NCI-H774 (cell line): ENCODE data around the gene PACS2.

Source experiments
- DNase-seq: peaks from one replicate; lab custom pipeline; 2025; lab: John Stamatoyannopoulos, UW

PACS2 gene

GRCh38 chr14:105421723-105422615, 107.4 kb downstream of the PACS2 start:
- no peak for DNase-seq

- no peak for DNase-seq
Observed at GRCh38 chr14:105422695-105423487, 108.3 kb downstream of the PACS2 start.

GRCh38 chr14:105423488-105424195, 109.1 kb downstream of the PACS2 start:
- DNase-seq: no peak

- no peak for DNase-seq
Observed at GRCh38 chr14:105424861-105425260, 110.3 kb downstream of the PACS2 start.

DNA sequence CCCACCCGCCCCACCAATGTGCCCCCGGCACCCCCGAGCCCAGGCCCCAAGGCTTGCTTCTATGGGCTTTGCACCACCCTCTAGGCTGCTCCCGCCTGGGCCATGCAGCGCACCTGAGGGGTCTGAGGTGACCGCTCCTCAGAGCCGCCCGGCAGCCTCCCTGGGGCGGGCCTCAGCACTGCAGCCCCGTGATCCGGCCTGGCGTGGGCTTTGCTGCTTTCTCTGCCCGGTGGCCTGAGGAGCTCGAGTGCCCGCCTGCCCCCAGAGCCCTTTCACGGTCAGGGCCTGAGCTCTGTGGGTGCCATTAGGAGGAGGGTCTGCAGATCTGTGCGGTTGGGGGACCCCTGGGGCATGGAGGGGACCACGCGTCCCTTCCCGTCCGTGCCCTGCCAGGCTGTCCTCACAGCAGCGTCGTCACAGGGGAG, 111.3 kb downstream of the PACS2 start:
- DNase-seq: no peak

GRCh38 chr14:105426416-105427130, 112.0 kb downstream of the PACS2 start:
- DNase-seq: no peak

- DNase-seq: no peak
Observed at GRCh38 chr14:105427412-105427811, 112.9 kb downstream of the PACS2 start.

GRCh38 chr14:105427936-105428485, 113.5 kb downstream of the PACS2 start:
- DNase-seq: no peak

DNA sequence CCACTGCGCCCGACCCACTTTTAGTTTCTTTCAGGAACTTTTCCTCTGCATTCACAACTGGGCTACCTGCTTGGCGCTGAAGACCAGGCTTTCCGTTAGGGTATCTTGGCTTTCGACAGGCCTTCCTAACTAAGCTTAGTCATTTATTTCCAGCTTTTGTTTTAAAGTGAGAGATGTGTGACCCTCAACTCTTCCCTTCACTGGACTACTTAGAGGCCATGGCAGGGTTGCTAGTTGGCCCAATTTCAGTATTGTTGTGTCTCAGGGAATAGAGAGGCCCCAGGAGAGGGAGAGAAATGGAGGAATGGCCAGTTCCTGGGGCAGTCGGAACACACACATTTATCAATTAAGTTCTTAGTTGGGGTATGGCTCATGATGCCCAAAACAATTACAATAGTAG, 115.5 kb downstream of the PACS2 start:
- no peak for DNase-seq

GRCh38 chr14:105430565-105430964, 116.0 kb downstream of the PACS2 start:
- no peak for DNase-seq

DNA sequence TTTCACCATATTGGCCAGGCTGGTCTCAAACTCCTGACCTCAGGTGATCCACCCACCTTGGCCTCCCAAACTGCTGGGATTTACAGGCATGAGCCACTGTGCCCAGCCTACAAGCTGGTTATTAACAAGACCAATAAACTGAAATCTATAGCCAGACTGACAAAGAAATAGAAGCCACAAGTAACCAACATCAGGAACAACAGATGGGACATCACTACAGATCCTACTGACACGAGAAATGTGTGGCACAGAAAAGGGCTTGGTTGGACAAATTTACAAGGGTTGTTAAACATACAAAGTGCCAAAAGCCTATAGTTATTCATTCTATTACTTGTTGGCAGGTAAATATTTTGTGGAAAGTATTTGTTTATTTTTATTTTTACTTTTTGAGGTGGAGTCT, 116.7 kb downstream of the PACS2 start:
- no peak for DNase-seq

DNA sequence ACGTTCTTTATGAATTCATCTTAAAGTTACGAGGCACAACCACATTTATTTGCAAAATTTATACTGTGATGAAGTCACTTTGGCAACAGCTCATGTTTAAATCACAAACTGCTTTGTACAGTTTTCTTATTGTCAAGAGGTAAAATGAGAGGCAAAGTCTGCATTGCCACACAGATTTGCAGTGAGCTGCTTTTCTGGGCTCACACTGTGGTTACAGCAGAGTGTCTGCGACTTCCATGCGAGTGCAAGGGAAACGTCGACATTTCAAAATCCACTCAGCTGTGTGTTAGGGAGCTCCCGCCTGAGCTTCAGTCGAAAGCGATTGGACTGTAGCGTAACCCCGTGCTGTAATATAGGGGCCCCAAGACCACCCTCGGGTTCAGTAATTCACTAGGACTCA, 118.1 kb downstream of the PACS2 start:
- DNase-seq: no peak

DNA sequence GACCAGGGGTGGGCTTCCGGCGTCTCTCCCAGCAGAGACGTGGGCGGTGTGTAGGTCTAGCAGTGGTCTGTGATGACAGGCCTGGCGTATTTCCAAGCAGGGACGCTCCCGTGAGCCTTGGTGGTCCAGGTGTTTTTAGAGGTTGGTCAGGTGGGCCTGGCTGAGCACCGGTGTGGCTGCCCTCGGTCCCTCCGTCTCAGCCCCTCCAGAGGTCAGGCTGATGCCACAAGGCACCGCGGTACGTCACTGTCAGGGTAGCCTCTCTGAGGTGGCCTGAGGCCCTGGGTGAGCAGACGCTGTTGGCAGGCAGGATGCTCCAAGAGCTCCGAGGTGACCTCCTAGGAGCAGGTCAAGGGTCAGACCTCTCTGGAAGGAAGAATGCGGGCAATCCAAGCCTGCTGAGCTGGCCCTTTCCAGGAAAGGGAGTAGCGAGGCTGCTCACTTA, 118.6 kb downstream of the PACS2 start:
- DNase-seq: no peak

- no peak for DNase-seq
Observed at GRCh38 chr14:105436402-105436801, 121.9 kb downstream of the PACS2 start.

DNA sequence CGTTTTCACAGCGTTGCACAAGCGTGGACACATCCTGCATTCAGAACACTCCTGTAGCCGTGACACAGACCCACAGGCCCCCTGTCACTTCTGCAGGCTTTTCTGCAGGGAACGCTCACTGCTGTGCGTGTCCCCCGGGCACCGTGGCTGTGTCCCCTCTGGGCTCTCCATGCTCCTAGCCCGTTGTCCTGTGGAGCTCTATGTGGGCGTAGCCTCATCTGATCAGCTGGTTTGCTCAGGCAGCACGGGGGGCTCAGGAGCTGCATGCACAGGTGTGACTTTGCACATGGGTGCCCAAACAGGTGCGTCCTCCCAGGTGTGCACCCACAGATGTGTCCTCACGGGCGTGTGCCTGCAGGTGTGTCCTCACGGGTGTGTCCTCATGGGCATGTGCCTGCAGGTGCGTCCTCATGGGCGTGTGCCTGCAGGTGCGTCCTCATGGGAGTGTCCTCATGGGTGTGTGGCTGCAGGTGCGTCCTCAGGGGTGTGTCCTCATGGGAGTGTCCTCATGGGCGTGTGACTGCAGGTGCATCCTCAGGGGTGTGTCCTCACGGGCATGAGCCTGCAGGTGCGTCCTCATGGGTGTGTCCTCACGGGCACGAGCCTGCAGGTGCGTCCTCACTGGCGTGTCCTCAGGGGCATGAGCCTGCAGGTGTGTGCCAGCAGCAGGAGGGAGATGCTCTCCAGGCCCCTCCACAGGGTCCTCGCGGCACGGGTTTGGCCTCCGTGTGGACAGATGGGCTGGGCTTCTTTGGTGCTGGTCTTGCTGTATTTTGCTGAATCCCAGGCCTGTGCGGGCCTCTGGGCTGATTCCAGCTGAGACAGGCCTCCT, 122.6 kb downstream of the PACS2 start:
- DNase-seq: peak; percentile 7

DNA sequence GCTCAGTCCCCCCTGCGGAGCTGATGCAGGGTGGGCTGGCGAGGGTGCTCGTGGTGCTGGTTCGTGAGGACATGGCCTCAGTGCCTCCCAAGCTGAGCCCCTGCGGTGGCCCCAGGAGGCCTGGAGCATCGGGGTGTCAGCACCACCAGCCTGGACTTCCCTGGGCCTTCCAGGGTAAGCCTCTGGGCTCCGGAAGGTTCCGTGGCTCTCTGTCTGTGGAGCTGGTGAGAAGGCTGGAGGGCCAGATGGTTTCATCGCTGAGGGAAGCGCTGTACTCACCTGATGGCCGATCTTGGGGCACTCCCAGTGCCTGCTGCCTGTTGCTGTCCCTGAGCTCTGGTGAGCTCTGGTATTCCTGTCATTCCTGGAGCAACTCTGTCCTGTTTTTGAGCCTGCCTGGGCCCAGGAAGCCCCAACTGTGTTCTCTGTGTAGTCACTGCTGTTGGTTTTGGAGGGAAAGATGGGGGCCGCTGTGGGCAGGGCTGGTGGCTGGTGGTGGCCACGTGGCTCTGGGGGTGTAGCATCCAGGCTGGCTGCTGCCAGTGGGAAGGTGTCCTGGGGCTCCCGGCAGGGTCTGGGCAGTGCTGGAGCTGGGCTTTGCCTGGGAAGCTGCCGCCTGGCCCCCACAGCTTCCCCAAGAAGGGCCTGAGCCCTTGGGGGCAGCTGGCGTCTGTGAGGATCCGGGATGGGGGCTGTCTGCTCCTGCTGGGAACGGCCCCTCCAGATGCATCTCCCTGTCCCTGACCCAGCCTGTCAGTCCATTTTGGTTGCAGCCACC, 123.4 kb downstream of the PACS2 start:
- no peak for DNase-seq

DNA sequence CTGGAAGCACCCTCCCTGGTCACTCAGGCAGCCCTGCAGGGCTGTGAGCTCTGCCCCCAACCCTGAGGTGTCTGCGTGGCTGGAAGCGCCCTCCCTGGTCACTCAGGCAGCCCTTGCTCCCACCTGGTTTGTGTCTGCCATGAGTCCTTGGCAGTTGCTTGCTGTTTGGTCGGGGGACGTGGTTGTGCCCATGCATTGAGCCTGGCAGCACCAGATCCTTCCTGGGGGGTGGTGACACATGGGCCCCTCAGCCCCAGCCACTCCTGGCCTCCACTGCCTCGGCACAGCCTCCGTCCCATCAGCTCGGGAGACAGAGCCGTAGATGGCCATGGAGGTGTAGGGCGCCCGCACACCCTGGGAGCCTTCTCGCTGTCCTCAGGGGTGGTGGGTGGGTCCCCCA, 124.6 kb downstream of the PACS2 start:
- no peak for DNase-seq

- DNase-seq: no peak
Observed at GRCh38 chr14:105439710-105440553, 125.4 kb downstream of the PACS2 start.

DNA sequence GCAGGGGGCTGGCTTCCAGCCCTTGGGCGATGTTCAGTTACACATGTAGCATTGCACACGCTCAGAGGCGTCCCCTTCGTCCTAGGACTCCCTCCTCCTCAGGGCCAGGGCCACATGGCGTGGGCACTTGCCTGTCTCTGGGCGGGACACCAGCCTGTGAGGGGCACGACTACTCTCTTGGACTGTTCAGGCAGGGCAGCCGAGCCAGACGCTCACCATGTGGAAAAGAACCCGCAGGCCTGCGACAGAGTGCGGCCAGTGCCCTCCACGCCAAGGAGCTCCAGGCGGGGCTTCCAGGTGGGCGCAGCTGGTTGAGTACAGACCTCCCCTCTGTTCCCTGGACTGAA, 126.0 kb downstream of the PACS2 start:
- DNase-seq: no peak
